ENCODE results near the gene RIF1. TPM values are rescaled to one million over a fixed set of nuclear protein-coding genes. Genes with fewer than 3 reads are reported as not detected.

The RIF1 gene
- total RNA-seq, 1 donor from 2014 or later: 31.6 TPM

GRCh38 chr2:151520976-151521375 is 111.3 kb downstream of the RIF1 start:
- H3K4me3 Mint-ChIP-seq (ENCODE audit: unreplicated experiment): no peak overlapping the region
- no peak overlapping the region for H3K27ac Mint-ChIP-seq (ENCODE audit: unreplicated experiment)
- H3K27me3 Mint-ChIP-seq (ENCODE audit: unreplicated experiment): no peaks in the 10 kb centered on the region
- DNase-seq: no peak
- no peaks in the 10 kb centered on the region for H3K4me1 Mint-ChIP-seq (ENCODE audit: low read depth, unreplicated experiment)
- no peaks in the 10 kb centered on the region for H3K36me3 Mint-ChIP-seq (ENCODE audit: unreplicated experiment)
- H3K9me3 Mint-ChIP-seq (ENCODE audit: unreplicated experiment): no peaks in the 10 kb centered on the region
- TF ChIP-seq, protein P1, sequence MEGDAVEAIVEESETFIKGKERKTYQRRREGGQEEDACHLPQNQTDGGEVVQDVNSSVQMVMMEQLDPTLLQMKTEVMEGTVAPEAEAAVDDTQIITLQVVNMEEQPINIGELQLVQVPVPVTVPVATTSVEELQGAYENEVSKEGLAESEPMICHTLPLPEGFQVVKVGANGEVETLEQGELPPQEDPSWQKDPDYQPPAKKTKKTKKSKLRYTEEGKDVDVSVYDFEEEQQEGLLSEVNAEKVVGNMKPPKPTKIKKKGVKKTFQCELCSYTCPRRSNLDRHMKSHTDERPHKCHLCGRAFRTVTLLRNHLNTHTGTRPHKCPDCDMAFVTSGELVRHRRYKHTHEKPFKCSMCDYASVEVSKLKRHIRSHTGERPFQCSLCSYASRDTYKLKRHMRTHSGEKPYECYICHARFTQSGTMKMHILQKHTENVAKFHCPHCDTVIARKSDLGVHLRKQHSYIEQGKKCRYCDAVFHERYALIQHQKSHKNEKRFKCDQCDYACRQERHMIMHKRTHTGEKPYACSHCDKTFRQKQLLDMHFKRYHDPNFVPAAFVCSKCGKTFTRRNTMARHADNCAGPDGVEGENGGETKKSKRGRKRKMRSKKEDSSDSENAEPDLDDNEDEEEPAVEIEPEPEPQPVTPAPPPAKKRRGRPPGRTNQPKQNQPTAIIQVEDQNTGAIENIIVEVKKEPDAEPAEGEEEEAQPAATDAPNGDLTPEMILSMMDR (IDR thresholded peaks at IDR 0.05; ENCODE audit: partially characterized antibody, unreplicated experiment): no peak

GRCh38 chr2:151522556-151522955 is 112.9 kb downstream of the RIF1 start:
- H3K9me3 Mint-ChIP-seq (ENCODE audit: unreplicated experiment): no peaks in the 10 kb centered on the region
- no peaks in the 10 kb centered on the region for H3K27me3 Mint-ChIP-seq (ENCODE audit: unreplicated experiment)

GRCh38 chr2:151523850-151524249 is 114.1 kb downstream of the RIF1 start:
- no peak overlapping the region for H3K27ac Mint-ChIP-seq (ENCODE audit: unreplicated experiment)
- no peaks in the 10 kb centered on the region for H3K36me3 Mint-ChIP-seq (ENCODE audit: unreplicated experiment)
- no peak overlapping the region for H3K4me3 Mint-ChIP-seq (ENCODE audit: unreplicated experiment)
- no peak for DNase-seq
- no peaks in the 10 kb centered on the region for H3K9me3 Mint-ChIP-seq (ENCODE audit: unreplicated experiment)
- TF ChIP-seq, protein P1 (IDR thresholded peaks at IDR 0.05; ENCODE audit: partially characterized antibody, unreplicated experiment): no peak
- no peaks in the 10 kb centered on the region for H3K4me1 Mint-ChIP-seq (ENCODE audit: low read depth, unreplicated experiment)
- H3K27me3 Mint-ChIP-seq (ENCODE audit: unreplicated experiment): no peaks in the 10 kb centered on the region

More at GRCh38 chr2:151522556-151522955, 112.9 kb downstream of the RIF1 start:
- TF ChIP-seq, protein P1 (IDR thresholded peaks at IDR 0.05; ENCODE audit: partially characterized antibody, unreplicated experiment): no peak
- no peak overlapping the region for H3K4me3 Mint-ChIP-seq (ENCODE audit: unreplicated experiment)
- no peaks in the 10 kb centered on the region for H3K4me1 Mint-ChIP-seq (ENCODE audit: low read depth, unreplicated experiment)
- no peak for DNase-seq
- H3K27ac Mint-ChIP-seq (ENCODE audit: unreplicated experiment): no peak overlapping the region
- H3K36me3 Mint-ChIP-seq (ENCODE audit: unreplicated experiment): no peaks in the 10 kb centered on the region

GRCh38 chr2:151525821-151526373 is 116.2 kb downstream of the RIF1 start:
- Mint-ChIP-seq H3K4me1 (ENCODE audit: low read depth, unreplicated experiment) (no peaks in the 10 kb centered on the region), H3K27ac (ENCODE audit: unreplicated experiment) (no peak overlapping the region), H3K27me3 (ENCODE audit: unreplicated experiment) (no peaks in the 10 kb centered on the region), H3K9me3 (ENCODE audit: unreplicated experiment) (no peaks in the 10 kb centered on the region), H3K4me3 (ENCODE audit: unreplicated experiment) (no peak overlapping the region), H3K36me3 (ENCODE audit: unreplicated experiment) (no peaks in the 10 kb centered on the region)
- no peak for DNase-seq
- TF ChIP-seq, protein P1 (IDR thresholded peaks at IDR 0.05; ENCODE audit: partially characterized antibody, unreplicated experiment): no peak

GRCh38 chr2:151526572-151527090 is 116.9 kb downstream of the RIF1 start:
- no peak for DNase-seq
- TF ChIP-seq, protein P1 (IDR thresholded peaks at IDR 0.05; ENCODE audit: partially characterized antibody, unreplicated experiment): no peak
- H3K9me3 Mint-ChIP-seq (ENCODE audit: unreplicated experiment): no peaks in the 10 kb centered on the region
- no peaks in the 10 kb centered on the region for H3K27me3 Mint-ChIP-seq (ENCODE audit: unreplicated experiment)
- no peak overlapping the region for H3K4me3 Mint-ChIP-seq (ENCODE audit: unreplicated experiment)
- no peaks in the 10 kb centered on the region for H3K36me3 Mint-ChIP-seq (ENCODE audit: unreplicated experiment)
- no peak overlapping the region for H3K27ac Mint-ChIP-seq (ENCODE audit: unreplicated experiment)
- no peaks in the 10 kb centered on the region for H3K4me1 Mint-ChIP-seq (ENCODE audit: low read depth, unreplicated experiment)
